NB4 (cell line): Measurements from ENCODE around the gene RTP3.

Experiments used
- DNase-seq: peaks from one replicate; pipeline ENCODE4 v3.0.0; 2010; ENCODE audit warnings: low read depth
- H3K4me3 ChIP-seq: one replicate; pipeline ENCODE4 v1.5.1; 2011; ENCODE audit warnings: mild to moderate bottlenecking, low read depth, low read length, moderate library complexity
- CTCF ChIP-seq: IDR thresholded peaks from one replicate; pipeline ENCODE4 v1.5.1; 2012; ENCODE audit warnings: low read depth, low read length
- MAX ChIP-seq: IDR thresholded peaks from 2 replicates; pipeline ENCODE4 v1.6.1; 2011; ENCODE audit warnings: low read depth, low read length
- MYC ChIP-seq: IDR thresholded peaks from 2 replicates; pipeline ENCODE4 v1.6.1; 2011; ENCODE audit warnings: low read depth, low read length
- POLR2A ChIP-seq: IDR thresholded peaks from 2 replicates; pipeline ENCODE4 v1.6.1; 2011; ENCODE audit warnings: mild to moderate bottlenecking; ENCODE audit not compliant: insufficient read length; ENCODE audit errors: extremely low read depth

The RTP3 gene

GRCh38 chr3:46512191-46512749 is 14.5 kb downstream of the RTP3 start:
- DNase-seq = no peak
- H3K4me3 ChIP-seq = no peak overlapping the region
- TF ChIP-seq MYC (no peak), MAX (no peak), POLR2A (no peak), CTCF (no peak)

- DNase-seq = no peak
- no peak overlapping the region for H3K4me3 ChIP-seq
- TF ChIP-seq MAX = no peak
- TF ChIP-seq CTCF = no peak
- no peak for TF ChIP-seq POLR2A
- no peak for TF ChIP-seq MYC
Observed at GRCh38 chr3:46516521-46516920, 18.7 kb downstream of the RTP3 start.

- DNase-seq = no peak
- H3K4me3 ChIP-seq = no peak overlapping the region
- no peak for TF ChIP-seq MAX
- no peak for TF ChIP-seq CTCF
- TF ChIP-seq MYC = no peak
- TF ChIP-seq POLR2A = no peak
Observed at GRCh38 chr3:46517016-46517783, 19.4 kb downstream of the RTP3 start.

- DNase-seq = no peak
- H3K4me3 ChIP-seq = no peak overlapping the region
- no peak for TF ChIP-seq MYC
- TF ChIP-seq MAX = no peak
- TF ChIP-seq CTCF = no peak
- no peak for TF ChIP-seq POLR2A
Observed at GRCh38 chr3:46517784-46518181, 20.0 kb downstream of the RTP3 start.

GRCh38 chr3:46519952-46520351 is 22.2 kb downstream of the RTP3 start:
- TF ChIP-seq CTCF (no peak), MYC (no peak), POLR2A (no peak), MAX (no peak)
- no peak overlapping the region for H3K4me3 ChIP-seq
- DNase-seq = no peak
